COLO668 (cell line): ENCODE results near the gene SLC32A1.

Source experiments
- DNase-seq: peaks from one replicate; lab custom pipeline; 2025; ENCODE audit not compliant: unreplicated experiment; lab: John Stamatoyannopoulos, UW

SLC32A1 gene

DNA sequence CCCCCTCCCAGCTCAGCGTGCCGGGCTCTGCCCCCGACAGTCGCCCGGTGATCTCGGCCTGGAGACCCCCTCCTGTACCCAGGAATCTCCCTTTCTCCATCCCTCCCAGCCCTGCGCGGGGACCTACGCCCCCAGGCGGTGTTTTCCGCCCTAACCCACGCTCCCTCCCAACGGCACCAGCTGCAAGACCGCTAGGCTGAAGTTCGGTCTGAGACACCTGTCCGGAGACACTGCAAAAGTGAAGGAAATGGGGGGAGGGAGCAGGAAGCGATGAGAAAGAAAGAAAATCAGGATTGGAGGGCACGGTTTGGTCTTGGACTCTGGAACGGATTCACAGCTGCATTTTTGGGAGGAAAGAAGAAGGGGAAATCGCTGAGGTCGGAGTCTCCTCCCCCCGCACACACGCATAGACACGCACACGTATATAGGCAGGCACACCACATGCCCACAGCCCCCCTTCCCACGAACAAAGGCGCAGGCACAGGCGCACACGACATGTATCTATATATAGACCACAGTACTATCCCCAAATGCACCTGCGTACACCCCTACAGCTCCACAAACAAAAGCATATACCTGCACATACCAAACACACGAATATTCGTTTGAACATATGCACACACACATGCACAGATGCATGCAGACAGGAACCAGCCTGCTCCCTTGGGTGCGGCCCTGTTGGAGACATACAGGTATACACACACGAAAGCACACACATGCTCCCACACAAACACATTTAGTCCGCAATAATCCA lies 1.0 kb downstream of the SLC32A1 start:
- DNase-seq, result no peak

DNA sequence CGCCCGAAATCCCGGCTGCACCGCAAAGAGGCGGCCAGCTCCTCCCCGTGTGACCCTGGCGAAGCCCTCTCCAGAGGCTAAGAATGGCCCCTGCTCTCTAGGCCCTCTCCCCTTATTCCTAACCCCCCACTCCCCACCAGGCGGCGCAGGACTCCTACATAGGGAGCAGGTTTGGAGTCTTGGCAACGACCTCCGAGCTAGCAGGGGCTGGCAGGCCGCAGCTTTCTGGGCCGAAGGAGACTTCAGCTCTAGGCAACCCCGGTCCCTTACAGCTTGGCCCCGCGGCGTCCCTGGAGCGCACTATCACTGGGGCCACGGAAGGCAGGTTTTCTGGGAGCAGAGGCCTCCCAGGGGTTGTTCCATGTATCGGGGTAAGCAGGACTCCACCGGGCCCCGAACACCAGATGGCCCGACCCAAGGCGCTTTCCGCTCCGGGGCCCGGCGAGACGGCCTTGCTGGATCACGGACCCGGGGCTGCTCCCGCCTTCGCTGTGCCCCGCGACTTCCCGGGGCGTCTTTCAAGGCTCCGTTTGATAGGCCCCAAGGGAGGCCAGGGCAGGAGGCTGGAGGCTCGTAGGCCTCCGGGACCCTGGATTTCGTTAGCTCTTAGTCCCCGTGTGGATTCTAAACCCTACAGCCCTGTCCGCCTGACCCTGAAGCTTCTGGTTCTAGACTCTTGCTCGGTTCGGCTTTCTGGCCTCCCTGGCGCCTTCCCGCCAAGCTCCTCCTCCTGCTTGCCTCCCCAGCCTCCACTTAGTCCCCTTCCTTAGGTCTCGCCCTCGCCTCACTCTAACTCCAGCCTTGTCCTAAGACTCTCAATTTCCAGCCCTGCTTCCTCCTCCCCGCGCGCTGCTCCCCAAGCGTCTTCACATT lies 1.9 kb downstream of the SLC32A1 start:
- DNase-seq, result peak; percentile 61

DNA sequence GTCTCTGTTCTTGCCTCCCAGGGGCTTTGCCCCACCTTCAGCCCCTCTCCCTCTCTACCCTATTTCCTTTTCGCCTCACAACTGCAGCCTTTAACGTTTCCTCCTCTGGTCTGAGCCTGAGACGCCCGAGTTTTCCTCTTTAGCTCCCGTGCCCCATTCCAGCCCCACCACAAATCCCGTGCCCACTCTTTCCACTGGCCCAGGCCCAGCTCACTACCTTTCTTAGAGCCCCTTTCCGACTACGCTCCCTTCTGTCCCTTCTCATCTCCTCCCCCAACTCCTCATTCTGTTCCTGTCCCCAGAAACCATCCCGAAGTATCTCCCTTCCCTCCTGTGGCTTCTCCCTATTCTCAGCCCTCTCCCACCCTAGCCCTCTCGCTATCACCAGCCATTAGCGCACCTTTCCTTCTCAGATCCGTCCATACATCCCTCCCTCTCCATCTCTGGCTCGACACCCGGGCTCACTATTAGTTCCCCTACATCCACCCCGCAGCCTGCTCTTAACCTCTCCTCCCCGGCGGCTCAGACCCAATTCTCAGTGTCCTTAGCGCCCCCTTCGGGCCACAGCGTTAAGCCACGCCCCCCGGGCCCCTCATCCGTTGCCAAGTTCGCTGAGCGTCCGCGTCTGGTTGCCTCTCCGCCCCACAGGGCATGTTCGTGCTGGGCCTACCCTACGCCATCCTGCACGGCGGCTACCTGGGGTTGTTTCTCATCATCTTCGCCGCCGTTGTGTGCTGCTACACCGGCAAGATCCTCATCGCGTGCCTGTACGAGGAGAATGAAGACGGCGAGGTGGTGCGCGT lies 2.7 kb downstream of the SLC32A1 start:
- DNase-seq, result peak; percentile 15

DNA sequence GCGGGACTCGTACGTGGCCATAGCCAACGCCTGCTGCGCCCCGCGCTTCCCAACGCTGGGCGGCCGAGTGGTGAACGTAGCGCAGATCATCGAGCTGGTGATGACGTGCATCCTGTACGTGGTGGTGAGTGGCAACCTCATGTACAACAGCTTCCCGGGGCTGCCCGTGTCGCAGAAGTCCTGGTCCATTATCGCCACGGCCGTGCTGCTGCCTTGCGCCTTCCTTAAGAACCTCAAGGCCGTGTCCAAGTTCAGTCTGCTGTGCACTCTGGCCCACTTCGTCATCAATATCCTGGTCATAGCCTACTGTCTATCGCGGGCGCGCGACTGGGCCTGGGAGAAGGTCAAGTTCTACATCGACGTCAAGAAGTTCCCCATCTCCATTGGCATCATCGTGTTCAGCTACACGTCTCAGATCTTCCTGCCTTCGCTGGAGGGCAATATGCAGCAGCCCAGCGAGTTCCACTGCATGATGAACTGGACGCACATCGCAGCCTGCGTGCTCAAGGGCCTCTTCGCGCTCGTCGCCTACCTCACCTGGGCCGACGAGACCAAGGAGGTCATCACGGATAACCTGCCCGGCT lies 3.4 kb downstream of the SLC32A1 start:
- DNase-seq, result no peak

DNA sequence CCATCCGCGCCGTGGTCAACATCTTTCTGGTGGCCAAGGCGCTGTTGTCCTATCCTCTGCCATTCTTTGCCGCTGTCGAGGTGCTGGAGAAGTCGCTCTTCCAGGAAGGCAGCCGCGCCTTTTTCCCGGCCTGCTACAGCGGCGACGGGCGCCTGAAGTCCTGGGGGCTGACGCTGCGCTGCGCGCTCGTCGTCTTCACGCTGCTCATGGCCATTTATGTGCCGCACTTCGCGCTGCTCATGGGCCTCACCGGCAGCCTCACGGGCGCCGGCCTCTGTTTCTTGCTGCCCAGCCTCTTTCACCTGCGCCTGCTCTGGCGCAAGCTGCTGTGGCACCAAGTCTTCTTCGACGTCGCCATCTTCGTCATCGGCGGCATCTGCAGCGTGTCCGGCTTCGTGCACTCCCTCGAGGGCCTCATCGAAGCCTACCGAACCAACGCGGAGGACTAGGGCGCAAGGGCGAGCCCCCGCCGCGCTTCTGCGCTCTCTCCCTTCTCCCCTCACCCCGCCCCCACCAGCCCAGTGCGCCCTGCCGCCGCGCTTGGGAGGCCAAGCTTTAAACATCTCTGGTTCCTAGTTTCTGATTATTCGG lies 4.0 kb downstream of the SLC32A1 start:
- DNase-seq, result peak; percentile 47

DNA sequence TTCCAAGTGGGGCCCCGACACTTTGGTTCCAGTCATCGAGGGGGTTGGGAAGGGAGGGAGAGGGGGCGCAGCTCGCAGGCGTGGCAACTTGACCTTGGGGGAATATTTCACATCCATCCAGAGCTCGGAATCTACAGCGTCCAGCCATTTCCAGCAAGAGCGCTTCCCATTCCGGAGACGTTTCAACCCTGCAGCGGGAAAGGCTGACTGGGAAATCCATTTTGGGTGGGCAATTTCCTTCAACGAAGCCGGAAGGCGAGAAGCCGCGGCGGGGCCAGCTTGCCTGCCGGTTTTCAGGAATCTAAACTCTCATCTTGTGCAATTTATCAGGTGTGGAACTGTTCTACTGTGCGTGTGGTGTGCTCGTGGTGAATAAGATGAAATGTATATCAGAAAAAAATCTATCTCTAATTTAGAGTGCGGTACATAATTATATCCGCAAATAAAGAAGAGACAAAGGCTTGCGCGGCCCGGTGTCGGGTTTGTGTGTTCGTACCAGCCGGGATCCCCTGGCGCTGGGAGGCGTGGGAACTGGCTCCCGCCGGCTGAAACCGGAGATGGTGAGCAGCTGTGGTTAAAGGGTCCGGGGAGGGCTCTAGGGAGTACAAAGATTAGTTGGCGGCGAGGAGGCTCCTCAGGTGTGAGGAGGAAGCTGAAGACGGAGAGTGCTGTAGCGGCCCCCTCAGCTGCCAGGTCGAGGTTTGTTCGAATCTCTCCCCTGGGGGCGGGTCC lies 4.8 kb downstream of the SLC32A1 start:
- peak; percentile 76 for DNase-seq

DNA sequence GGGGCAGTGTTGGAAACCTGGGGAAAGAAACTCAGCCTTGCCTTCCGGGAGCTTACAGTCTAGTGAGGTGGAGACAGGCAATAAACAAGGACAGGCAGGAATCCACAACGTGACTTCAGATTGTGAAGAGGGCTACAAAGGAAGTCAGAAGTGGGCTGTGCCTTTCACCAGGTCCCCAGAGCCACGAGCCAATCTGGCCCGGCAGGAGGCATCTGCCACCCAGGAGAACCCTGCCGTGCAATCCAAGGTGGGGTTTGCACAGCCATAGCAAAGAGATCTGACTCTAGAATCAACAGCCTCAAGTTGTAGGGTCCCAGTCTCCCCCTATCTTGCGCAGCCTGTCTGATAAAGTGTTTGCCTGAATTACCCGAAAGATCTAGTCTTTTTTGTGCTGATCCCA lies 5.5 kb downstream of the SLC32A1 start:
- no peak for DNase-seq

DNA sequence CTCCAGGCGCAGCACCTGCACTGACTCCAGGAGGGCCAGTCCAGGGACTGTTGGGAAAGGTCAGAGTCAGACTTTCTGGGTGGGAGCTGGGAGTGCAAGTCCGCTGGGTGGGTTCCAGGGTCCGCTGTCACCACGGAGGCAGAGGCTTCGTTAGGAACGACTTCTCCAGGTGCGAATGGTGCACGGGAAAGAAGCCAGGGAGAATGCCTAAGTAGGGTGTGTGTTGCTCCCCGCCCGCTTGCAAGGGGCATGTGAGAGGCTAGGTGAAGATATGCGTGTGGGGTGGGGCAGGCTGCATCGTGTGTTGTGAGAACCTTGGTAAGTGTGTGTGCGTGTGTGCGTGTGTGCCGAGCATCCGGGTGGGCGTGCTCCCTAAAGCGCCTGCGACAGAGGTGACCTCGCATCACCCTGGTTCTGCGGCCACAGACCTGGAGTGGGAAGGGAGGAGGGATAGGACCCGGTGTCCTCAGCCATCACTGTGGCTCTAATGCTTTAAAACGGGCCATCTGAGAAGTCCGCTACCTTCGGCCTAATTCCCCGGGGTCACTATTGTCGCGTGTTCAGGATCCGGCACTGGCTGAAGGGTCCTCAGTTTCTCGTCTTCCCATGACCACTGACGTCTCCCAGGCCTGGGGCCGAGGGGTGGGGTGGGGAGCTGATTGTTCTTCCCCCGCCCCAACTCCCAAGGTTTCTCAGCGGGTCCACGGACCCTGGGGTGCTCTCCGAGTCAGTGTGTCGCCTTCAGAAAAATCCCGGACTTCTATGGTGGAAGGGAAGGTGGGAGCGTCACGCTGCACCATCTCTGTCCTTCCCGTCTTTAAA lies 6.1 kb downstream of the SLC32A1 start:
- no peak for DNase-seq

DNA sequence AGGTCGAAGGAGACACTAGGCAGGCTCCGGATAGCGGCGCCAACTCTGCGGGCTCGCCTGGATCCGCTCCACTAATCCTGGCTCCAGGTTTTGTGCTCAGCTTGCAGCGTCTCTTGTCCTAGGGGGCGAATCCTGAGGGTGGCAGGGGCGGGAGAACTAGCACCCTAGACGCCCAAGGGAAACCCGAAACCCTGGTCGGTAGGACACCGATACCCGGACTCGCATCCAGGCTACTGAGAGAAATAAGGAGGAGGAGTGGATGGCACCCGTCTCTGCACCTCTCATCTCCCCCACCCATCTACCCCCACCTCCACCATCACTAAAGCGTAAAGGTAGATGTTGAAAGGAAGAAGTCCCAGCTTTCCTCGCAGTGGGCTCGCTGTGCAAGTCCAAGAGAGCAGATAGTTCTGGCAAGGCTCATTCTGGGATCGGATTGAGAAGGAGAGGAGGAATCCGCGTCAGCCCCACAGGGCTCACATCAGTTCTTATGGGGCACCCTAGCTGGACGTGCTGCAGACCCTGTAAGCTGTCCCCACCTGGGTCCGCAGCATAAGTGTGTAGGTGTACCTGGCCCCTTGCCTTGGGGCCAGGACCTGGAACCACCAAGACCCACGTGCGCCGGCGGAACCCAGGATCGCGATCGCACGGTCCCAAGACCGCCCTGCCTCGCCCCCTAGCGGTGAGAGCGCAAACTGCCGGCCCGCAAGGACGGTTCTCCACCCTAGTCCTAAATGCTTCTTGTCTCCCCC lies 6.9 kb downstream of the SLC32A1 start:
- DNase-seq, result peak; percentile 59

DNA sequence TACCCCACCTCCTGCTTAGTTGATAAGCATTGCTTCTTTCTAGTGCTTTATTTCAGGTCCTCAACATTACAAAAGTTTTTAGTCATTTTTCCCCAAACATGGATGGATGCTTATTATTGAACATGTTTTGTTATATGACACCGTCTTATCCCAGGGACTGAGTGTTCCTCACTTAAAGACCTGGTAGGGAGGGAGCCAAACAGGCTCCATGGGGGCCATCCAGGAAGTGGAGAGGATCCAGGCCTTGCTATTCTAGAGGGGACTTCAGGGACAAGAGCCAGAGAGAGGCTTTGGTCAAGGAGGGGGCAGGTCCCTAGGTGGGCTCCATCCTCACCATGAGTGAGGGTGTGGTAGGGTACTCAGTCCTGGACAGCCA lies 7.4 kb downstream of the SLC32A1 start:
- DNase-seq, result no peak

DNA sequence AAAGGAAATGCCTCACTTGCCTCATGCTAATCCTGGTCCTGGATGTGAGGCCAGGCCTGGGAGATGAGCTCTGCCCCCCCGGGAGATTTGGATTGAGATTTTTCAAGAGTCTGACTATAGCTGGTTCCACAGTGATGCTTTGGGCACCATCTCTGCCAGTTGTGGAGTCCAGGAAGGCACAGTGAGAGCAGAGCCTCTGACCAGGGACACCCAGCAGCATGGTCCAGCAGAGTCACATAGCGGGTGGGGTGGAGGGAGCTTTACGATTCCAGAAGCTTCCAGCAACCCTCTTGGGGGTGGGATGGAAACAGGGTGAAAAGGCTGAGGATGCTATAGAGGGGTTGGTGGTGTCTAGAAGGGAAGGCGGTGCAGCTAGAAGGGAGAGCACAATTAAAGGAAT lies 8.7 kb downstream of the SLC32A1 start:
- DNase-seq, result no peak

DNA sequence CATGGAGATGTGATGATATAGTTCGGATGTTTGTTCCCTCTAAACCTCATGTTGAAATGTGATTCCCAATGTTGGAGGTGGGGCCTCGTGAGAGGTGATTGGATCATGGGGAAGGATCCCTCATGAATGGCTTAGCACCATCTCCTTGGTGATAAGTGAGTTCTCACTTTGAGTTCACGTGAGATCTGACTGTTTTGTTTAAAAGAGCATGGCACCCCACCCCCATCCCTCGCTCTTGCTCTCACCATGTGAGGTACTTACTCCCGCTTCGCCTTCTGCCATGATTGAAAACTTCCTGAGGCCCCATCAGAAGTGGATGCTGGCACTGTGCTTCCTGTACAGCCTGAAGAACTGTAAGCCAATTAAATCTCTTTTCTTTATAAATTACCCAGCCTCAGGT lies 10.9 kb downstream of the SLC32A1 start:
- DNase-seq, result no peak

DNA sequence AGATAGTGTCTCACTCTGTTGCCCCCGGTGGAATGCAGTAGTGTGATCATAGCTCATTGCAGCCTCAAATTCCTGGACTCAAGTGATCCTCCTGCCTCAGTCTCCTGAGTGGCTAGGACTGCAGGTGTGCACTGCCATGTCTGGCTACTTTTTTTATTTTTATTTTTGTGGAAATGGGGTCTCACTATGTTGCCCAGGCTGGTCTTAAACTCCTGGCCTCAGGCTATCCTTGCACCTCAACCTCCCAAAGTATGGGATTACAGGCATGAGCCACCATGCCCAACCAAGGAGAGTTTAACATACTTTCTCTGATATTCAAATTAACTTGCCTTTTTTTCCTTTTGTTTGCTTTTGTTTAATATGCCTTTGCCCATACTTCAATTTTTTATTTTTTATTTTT lies 13.6 kb downstream of the SLC32A1 start:
- DNase-seq, result no peak

DNA sequence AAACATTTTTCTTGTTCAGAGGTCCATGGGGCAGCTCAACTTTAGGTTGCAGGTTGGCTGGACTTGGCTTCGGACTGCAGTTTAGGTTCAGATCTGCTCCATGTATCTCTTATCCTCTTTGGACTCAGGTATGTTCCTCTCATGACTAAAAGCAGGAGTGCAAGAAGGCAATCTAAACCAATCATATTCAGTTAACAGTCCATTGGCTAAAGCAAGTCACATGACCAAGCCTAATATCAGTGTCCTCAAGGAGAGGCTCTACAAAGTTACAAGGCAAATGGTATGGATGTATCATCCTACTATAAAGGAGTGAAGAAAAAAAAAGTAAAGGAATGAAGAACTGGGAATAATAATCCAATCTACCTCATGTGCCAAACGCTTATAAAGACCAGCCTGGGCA lies 21.5 kb downstream of the SLC32A1 start:
- no peak for DNase-seq

DNA sequence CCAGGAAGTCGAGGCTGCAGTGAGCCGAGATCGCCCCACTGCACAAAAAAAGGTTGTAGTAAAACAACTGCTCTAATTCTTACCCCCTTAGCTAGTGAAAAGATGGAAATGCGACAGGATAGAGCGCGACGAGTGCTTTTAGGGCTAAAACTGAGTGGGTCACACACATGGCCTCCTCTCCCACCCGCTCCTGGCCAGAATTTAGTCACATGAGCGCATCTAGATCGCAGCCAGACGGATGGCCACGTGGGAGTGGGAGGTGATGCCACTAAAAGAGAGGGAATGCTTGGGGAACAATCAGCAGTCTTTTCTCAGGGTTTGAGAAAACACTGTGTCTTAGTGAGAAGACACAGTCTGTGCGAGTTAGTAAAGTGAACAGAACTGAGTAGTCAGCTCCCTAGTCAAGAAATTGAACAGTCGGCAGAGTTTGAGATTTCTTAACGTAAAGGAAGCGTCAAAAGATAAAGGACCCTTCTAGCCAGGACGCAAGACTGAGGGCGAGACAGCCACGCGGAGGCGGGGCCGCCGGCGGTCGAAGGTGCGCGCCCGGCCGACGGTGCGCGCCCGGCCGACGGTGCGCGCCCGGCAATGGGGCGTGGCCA lies 23.3 kb downstream of the SLC32A1 start:
- DNase-seq, result no peak

DNA sequence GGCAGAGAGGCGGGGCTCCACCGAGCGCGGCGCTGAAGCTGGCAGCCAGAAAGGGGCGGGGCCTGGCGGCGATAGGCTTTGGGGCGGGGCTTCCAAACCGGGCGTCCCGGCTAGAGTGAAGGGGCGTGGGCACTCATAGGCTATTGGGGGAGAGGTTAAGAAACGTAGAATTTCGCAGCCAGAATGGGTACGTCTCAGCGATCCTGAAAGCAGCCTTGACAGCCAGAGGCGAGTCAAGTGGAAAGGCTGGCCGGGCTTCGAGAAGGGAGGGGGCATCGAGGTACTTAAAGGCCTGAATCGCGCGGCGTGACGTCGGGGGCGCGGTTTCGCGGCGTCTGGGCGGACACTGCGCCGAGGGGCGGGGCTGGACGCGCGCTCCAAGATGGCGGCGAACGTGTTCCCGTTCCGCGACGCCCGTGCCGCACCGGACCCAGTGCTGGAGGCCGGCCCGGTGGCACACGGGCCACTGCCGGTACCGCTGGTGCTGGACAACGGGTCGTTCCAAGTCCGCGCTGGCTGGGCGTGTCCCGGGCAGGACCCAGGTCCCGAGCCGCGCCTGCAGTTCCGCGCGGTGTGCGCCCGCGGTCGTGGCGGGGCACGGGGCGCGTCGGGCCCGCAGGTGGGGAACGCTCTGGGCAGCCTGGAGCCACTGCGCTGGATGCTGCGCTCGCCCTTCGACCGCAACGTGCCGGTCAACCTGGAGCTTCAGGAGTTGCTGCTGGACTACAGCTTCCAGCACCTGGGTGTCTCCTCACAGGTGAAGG lies 24.0 kb downstream of the SLC32A1 start, which contains the start of gene ACTR5:
Gene ACTR5 (plus strand): TSS at position 364 of the 764 bp plus-strand sequence. CDS start 19 bp downstream, at position 383.
- DNase-seq, result peak; percentile 94

DNA sequence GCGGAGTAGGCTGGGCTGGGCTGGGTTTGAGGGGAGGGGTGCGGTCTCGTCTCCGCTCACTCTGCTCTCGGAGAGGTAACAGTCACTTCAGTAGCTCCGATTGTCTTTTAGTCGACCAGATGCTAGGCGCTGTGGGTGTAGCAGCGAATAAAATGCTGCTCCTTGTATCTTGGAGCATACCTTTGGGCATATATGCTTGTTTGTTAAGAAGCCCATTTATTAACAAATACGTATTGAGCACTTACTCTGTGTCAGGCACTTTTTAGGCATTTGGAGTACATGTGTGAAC lies 24.5 kb downstream of the SLC32A1 start:
- no peak for DNase-seq
